HG03280 (cell line): ENCODE results near the gene C10orf62.
"Not testable (repeated sequence)": the region's sequence is repeated elsewhere in the genome, so short reads cannot be mapped to it uniquely, and the experiment has no call there.

ENCODE experiments used
- ATAC-seq: cut with Tn5 transposase; IDR thresholded peaks from one replicate; pipeline ENCODE4 v1.9.1; 2021; ENCODE audit warnings: mild to moderate bottlenecking, moderate library complexity; ENCODE audit not compliant: unreplicated experiment

Gene C10orf62, protein sequence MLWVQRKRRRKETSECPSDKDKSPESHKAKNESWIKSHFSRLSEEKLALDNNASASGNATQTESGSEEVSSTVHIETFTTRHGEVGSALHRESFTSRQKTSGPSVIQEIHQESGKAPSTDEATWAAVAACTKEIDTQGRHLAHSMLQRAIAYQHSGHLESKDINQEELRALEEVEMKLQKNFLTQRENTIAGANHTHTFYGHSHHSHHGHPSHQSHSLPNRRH

DNA sequence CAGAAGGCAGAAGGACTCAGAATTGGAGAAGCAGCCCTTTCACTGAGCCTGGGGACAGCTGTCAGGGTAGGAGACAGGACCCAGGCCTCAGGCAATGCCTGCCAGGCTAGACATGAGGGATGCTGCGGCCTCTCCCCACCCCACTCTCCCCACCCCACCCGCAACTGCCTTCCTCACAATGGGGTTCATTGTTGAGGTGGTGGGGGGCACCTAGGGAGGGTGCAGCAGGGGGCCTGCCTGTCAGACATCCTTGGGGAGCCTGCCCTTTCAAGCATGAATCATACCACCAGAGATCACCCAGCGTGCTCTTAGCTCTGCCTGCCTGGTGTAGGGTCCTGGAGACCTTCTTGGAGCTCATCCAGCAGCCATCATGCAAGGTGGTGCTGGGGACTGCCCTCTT, at the start of gene C10orf62:
TSS of gene C10orf62 (plus strand) at position 243 of the 400 bp plus-strand sequence. CDS start 177 bp downstream, outside the sequence.
- ATAC-seq: no peak

DNA sequence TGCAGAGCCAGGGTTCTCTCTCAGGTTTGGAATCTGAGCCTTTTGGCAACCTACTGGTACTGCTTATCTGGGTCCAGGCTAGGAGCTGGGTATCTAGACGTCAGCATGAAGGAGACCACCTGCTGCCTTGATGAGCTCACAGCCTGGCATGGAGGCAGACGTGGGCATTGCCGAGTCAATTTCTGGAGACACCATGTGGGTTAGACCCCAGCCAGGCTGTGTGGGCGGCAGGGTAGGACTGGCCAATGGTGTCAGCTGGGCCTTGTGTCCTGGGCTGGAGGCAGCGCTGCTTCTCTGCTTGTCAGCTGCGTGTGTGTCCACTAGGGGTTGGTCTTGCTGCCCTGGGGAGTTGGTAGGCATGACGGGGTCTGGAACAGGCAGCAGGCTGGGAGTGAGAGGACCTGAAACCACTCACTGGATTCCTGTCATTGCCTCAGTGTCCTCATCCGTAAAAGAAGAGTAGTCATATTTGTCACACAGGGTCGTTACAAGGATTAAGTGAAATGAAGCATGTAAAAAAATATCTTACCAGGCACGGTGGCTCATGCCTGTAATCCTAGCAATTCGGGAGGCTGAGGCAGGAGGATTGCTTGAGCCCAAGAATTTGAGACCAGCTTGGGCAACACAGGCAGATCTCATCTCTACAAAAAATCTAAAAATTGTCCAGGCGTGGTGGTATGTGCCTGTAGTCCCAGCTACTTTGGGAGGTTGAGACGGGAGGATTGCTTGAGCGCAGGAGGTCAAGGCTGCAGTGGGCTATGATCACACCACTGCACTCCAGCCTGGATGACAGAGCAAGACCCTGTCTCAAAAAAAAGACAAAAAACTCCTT, 48.6 kb upstream of the C10orf62 start:
- no peak for ATAC-seq

DNA sequence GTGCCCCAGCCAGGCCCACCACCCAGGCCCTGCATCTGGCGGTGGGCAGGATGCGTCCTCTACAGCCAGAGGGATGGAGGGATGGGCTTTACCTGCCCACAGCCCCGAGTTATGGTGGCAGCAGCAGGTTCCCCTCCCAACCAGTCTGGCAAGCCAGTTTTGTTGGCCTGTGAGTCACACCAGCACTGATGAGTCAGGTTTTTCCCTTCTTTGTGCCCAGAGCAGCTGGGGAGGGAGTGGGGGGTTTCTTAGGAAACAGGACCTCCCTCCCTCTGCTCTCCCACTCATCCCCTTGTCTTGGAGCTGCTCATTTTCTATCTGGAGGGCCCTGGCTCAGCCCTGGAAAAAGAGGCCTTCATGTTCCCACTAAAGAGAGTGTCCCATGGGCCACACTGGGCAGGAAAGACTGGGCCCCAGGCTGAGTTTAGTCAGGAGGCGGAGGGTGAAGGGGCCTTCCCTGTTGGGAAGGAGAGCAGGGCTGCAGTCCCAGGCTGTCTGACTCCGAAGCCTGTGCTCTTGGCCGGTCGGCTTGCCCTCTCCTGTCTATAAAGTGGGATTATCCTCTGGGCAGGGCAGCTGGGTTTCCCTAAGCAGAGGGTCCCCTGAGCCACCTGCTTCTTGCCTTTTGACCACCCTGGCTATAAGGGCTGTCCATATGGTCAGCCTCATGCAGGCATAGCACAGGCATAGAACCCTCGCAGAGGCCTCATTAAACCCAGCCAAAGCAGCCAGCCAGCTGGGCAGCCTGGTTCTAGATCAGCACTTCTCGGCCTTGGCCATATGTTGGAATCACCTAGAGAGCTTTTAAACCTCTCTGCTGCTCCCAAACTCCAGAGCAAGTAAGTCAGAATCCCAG, 47.1 kb upstream of the C10orf62 start:
- no peak for ATAC-seq

DNA sequence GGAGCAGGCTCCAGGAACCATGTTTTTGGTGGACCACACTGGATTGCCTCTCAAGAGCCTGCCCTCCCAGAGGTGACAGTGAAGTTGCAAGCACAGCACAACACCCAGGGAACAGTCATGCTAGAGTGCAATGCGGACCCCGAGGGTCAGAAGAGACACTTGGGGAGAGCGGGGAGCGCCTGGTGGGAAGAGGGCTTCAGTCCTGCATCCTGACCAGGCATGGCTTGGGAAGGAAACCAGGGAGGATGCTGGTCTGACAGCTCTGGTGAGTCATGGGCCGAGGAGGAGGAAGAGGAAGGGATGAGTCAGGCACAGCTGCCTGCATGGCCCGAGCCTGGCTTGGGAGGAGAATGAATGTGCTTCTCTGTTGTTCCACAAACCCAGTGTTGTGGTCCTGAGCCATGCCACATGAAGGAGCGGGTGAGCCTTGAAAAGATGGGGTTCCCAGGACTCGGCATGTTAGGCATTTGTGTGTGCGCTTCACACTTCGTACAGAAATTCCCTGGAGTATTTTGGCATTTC, 46.4 kb upstream of the C10orf62 start:
- no peak for ATAC-seq

GRCh38 chr10:97546456-97547270, 42.9 kb upstream of the C10orf62 start:
- no peak for ATAC-seq

- no peak for ATAC-seq
These were observed 42.3 kb upstream of the C10orf62 start for GRCh38 chr10:97547271-97547600.

GRCh38 chr10:97547962-97548361, 41.6 kb upstream of the C10orf62 start:
- ATAC-seq: no peak

DNA sequence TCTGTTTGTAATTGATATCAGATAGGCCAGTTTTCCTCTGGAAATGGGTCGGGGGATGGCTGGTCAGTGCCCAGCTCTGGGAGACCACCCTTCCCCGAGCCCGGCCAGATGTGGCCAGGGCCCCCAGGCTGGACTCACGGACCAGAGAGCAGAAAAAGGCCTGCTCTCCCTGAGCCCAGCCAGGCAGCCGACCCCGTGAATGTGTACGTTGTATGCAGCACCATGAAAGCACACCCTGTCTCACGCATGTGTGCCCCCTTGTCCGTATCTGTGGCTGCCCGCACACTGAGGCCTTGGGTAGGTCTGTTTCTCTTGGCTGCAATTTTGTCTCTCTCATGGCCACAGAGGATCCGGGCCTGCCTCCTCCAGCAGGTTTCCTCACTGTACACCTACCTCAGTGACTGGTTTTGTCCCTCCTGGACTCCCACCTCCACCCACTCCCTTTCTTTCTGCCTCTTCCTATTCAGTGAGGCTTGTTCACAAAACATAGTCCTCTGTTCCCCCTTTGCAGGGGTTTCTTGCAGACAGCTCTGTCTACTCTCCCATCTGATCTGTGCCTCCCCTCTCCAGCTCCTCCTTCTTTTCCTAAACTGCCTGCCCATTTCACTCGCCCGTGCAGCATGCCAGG, 40.6 kb upstream of the C10orf62 start:
- ATAC-seq: no peak

GRCh38 chr10:97549587-97550322, 39.8 kb upstream of the C10orf62 start:
- ATAC-seq: no peak

- no peak for ATAC-seq
These were observed 39.0 kb upstream of the C10orf62 start for GRCh38 chr10:97550336-97551149.

- ATAC-seq: no peak
These were observed 38.2 kb upstream of the C10orf62 start for GRCh38 chr10:97551271-97551670.

- ATAC-seq: peak; percentile 83
These were observed 35.9 kb upstream of the C10orf62 start for GRCh38 chr10:97553575-97554031.

- ATAC-seq: not testable (repeated sequence)
These were observed 35.2 kb upstream of the C10orf62 start for GRCh38 chr10:97554336-97554735.

GRCh38 chr10:97555541-97555940, 34.0 kb upstream of the C10orf62 start:
- not testable (repeated sequence) for ATAC-seq

GRCh38 chr10:97560731-97561381, 28.7 kb upstream of the C10orf62 start:
- not testable (repeated sequence) for ATAC-seq

- ATAC-seq: not testable (repeated sequence)
These were observed 28.0 kb upstream of the C10orf62 start for GRCh38 chr10:97561386-97562077.

DNA sequence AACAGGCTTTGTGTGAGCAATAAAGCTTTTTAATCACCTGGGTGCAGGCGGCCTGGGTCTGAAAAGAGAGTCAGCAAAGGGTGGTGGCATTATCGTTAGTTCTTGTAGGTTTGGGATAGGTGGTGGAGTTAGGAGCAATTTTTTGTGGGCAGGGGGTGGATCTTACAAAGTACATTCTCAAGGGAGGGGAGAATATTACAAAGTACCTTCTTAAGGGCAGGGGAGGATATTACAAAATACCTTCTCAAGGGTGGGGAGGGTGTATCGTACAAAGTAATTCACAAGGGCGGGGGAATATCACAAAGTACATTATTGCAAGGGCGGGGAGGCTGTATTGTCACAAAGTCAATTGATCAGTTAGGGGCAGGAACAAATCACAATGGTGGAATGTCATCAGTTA, 27.2 kb upstream of the C10orf62 start:
- ATAC-seq: not testable (repeated sequence)
